Measurements from ENCODE around the gene CEP85L.
"Not testable (repeated sequence)": the region's sequence is repeated elsewhere in the genome, so short reads cannot be mapped to it uniquely, and the experiment has no call there.

The CEP85L gene

GRCh38 chr6:118489990-118490389, 161.4 kb downstream of the CEP85L start:
- no peak for DNase-seq

DNA sequence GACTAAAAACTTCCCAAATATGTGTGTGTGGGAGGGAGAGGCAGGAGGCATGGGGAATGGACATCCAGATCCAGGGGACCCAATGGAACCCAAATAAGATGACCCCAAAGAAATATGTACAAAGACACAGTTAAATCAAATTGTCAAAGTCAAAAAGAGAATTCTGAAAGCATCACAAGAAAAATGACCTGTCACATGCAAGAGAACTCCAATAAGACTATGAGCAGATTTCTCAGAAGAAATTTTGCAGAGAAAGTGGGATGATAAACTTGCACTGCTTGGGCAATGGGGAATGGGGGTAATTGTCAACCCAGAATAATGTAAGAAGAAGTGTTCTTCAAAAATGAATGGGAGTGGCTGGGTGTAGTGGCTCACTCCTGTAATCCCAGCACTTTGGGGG, 162.8 kb downstream of the CEP85L start:
- DNase-seq = no peak

- DNase-seq = no peak
These were observed 165.5 kb downstream of the CEP85L start for GRCh38 chr6:118485601-118486550.

DNA sequence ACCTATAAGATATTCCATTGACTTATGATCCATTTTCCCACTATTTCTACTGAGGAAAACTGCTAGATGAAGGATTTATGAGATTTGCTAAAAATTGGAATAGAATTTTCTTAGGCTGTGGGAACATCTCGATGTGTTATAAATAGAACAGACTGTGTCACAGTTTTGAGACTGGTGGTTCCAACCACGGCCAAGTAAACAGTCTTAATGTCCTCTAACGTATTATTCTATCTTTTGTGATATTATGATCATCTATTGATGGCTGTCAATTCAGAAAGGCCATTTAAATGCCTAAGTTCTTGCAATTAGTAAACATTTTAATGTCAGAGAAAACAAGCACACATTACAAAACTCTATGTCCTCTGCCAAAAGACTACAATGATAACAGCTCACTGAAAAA, 174.8 kb downstream of the CEP85L start:
- no peak for DNase-seq

DNA sequence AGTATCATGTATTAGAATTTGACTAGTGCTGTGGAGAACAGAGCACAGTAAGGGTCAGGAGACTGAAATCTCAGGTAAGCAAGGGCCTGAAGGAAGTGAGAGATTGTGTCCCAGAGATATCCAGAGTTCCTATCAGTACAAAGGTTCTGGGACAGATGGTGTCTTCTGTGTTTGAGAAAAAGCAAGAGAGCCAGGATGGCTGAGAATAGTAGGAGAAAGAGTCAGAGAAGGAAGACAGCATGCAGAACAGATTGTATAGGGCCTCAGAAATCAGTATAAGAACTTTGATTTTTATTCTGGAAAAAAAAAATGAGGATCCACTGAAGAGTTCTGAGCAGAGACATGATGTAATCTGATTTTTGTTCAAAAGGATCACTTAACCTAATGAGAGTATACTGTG, 178.1 kb downstream of the CEP85L start:
- no peak for DNase-seq

DNA sequence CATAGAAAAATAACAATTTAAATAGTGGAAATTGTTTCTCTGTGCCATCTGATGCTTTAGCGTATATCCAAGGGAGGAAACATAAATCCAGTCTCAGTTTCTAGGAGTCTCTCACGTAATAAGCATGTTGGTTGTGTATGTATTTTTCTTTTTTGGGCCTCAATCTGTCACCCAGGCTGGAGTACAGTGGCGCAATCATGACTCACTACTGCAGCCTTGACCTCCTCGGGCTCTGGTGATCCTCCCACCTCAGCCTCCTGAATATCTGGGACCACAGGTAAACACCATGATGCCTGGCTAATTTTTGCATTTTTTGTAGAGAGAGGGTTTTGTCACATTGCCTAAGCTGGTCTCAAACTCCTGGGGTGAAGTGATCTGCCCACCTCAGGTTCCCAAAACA, 181.9 kb downstream of the CEP85L start:
- DNase-seq = no peak

DNA sequence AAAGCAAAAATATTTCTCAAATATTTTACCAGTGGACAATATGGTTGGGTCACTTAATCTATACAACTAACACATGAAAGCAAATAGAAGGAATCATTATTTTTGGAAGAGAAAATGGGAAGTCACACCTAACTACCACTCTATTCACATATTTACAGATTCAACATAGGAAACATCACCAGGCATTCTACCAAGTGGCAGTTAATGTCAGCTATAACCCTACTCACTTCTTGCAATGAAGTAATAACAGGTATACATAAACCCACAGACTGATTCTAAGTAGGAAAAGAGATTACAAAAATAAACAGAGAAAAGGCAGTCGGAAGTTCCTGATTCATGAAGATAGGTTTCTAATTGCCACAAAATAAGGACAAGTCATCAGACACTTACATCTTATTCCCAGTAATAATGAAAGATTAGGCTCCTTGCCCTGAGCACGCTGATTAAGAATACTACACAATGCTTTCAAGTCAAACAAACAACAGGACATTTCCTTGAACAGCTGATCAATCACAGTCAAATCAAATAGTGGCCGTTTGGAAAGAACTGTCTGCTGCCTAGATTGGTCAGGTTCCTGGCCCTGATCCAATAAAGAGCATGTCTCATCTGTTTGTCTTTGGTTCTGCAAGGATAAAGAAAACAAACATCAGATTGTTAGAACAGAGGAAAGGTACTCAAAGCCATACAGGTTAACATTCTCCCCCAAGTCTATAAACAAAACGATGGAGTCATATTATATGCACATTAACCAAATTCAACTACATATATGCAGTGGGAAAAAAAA, 182.5 kb downstream of the CEP85L start:
- DNase-seq = no peak

- DNase-seq = no peak
These were observed 184.2 kb downstream of the CEP85L start for GRCh38 chr6:118467181-118467580.

- no peak for DNase-seq
These were observed 186.8 kb downstream of the CEP85L start for GRCh38 chr6:118464620-118465019.

DNA sequence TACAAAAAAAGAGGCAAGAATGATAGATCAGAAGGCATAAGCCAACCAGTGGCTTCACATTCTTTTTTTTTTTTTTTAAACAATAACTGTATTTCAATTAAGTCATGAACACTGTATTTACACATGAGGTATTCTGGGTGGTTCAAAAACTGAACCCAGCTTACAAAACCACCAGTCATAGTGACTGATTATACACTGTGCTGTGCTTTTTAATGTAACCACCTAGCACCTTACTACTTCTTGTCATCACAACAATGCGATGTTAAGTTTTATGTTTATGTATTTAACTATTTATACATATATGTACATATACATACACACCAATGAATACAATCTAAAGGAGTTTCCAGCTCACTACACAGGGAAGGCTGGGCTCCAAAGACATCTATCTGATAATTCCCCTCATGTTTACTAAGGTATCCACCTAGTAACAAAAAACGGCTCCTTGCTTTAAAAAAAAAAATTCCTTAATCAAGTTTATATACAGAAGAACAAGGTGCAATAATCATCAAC, 190.4 kb downstream of the CEP85L start:
- no peak for DNase-seq

DNA sequence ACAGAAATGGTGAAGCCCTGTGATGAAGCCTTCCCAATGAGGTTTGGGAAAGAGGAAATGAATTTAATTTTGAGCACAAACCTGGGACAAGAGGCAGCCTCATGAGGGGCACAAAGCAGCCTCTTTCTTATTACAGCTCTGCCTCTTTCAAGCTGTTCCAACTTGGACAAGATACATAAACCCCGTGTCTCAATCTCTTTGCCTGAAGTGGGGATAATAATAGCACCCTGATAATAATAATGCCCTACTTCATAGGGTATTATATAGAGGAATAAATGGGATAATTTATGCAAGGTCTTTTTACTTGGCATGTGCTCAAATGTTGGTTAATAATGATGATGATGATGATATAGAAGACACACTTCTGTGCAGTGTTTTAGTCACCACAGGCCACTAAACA, 194.4 kb downstream of the CEP85L start:
- no peak for DNase-seq

- no peak for DNase-seq
These were observed 199.6 kb downstream of the CEP85L start for GRCh38 chr6:118451839-118452238.

- DNase-seq = no peak
These were observed 206.6 kb downstream of the CEP85L start for GRCh38 chr6:118444796-118445195.

- DNase-seq = no peak
These were observed 214.9 kb downstream of the CEP85L start for GRCh38 chr6:118436482-118436881.

GRCh38 chr6:118434147-118434546, 217.2 kb downstream of the CEP85L start:
- DNase-seq = not testable (repeated sequence)

DNA sequence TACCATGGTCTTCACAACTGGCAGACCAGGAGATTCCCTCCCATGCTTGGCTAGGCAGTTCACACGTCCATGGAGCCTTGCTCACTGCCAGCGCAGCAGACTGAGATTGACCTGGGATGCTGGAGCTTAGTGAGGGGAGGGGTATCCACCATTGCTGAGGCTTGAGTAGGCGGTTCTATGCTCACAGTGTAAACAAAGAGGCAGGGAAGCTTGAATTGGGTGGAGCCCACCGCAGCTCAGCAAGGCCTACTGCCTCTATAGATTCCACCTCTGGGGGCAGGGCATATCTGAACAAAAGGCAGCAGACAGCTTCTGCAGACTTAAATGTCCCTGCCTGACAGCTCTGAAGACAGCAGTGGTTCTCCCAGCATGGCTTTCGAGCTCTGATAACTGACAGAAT, 230.1 kb downstream of the CEP85L start:
- DNase-seq = not testable (repeated sequence)

GRCh38 chr6:118419448-118420394, 231.7 kb downstream of the CEP85L start:
- no peak for DNase-seq

Measured in CD4-positive, alpha-beta T cell treated with Interleukin-10 for 1 hour (primary cell).